Suprapubic skin (tissue), 3 donors: ENCODE results near the gene SPATS2L.

ENCODE experiments used
- CTCF ChIP-seq, 2 donors: fragments of 200-600 bp in 1 of 2; fragments of 450-650 bp in 1 of 2; sonication (generic) in 1 of 2; IDR thresholded peaks; one replicate each; pipeline ENCODE4 v1.5.1; 2016 to 2019; ENCODE audit warnings: antibody characterized with exemption in 2 of 2, mild to moderate bottlenecking in 1 of 2, moderate library complexity in 1 of 2
- POLR2AphosphoS5 ChIP-seq, 3 donors: sonication (generic); formaldehyde crosslinking; IDR thresholded peaks; one replicate each; pipeline ENCODE4 v1.6.1; 2017; ENCODE audit warnings: antibody characterized with exemption in 3 of 3

- TF ChIP-seq CTCF (IDR thresholded peaks at IDR 0.05) (no peak), POLR2AphosphoS5 (IDR thresholded peaks at IDR 0.05) (no peak)
Measured at GRCh38 chr2:200475795-200476194, 169.3 kb downstream of the SPATS2L start.
